IPS-18c (cell line): ENCODE results near the gene FRA10AC1.

Experiments used
- H3K4me3 ChIP-seq: 2 replicates; pipeline ENCODE4 v1.7.0; 2013; ENCODE audit warnings: low read depth, mild to moderate bottlenecking, low read length, moderate library complexity; ENCODE audit not compliant: insufficient read depth
- H3K9me3 ChIP-seq: one replicate; pipeline ENCODE4 v1.6.1; 2013; ENCODE audit warnings: mild to moderate bottlenecking, low read length, moderate library complexity; ENCODE audit not compliant: control insufficient read depth, insufficient read depth

Gene FRA10AC1

DNA sequence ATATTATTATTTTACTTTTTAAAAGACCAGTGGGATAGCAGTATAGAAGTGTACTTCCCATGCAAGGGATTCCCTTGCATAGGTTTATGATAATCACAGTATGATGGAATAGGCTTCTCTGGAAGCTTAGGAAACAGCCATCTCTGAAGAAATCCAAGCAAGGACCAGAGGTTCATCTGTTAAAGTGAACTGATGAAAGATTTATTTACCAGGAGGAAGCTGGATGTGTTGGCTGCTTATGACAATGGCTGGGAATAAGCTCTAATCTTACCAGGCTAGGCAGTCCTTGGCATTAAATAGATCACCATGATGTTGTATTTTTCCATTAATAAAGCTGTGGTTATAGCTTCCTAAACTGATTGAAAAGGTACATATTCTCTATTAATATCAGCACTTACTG, 32.0 kb downstream of the FRA10AC1 start:
- H3K4me3 ChIP-seq, result no peak overlapping the region
- no peaks in the 10 kb centered on the region for H3K9me3 ChIP-seq

DNA sequence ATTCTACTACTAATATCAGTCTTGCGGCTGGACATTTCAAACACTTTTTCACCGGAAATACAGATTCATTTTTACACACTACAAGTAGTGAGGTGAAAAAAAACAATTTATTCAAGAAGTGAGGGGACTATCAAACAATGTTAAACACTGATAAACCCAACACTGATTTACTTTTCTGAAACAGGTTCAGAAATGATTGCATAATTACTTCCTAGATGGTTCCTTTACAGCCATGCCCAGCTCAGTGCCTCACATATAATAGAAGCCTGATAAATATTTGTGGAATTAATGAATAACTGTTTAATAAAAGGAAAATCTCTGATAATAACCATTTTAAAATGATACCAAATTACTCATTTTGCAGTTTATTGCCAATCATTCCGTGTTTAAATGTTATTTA, 34.6 kb downstream of the FRA10AC1 start:
- Histone ChIP-seq H3K9me3 (no peaks in the 10 kb centered on the region), H3K4me3 (no peak overlapping the region)

DNA sequence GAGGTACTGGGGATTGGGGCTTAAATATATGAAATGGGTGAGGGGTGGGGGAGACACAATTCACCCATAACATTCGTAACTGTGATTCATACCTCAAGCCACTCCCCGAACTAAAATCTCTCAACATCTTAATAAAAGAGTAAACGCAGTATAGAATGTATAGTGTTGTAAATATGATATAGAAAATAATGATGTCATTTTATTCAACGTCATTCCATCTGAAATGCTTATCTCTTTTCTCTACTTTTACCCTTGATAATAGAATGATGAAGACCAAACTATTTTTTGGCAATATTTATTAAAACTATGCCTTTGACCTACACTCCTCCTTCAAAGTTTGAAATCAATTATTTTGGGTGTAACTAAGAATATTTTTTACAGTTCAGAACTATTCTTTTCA, 36.4 kb downstream of the FRA10AC1 start:
- Histone ChIP-seq H3K9me3 (no peaks in the 10 kb centered on the region), H3K4me3 (no peak overlapping the region)

DNA sequence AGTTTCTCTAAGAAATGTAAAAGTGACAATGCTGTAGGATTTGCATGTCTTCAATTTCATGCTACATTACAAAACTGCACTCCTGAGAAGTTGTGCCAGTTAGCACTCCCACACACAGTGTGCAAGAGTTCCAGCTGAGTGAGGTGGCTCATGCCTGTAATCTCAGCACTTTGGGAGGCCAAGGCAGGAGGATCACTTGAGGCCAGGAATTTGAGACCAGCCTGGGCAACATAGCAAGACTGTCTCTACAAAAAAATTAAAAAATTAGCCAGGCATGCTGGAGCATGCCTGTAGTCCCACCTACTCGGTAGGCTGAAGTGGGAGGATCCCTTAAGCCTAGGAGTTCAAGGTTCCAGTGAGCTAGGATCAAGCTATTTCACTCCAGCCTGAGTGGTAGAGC, 44.6 kb downstream of the FRA10AC1 start:
- H3K9me3 ChIP-seq, result no peaks in the 10 kb centered on the region
- no peak overlapping the region for H3K4me3 ChIP-seq

DNA sequence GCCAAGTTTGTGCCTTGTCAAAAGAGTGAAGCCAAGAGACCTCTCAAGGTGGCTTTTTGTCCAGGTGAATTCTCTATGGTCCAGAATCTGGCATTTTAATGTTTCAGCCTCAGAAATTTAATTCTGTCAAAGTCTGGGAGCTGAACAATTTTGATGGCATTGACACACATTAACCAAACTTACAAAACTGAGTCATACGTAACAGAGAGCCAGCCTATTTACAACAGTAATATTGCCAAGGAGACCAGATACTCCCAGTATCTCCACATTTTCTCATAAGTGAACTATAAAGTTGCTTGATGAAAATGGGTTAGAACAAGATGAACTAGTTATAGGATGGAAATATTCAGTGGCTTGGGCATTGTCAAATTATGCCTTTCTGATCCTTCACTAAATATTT, 46.2 kb downstream of the FRA10AC1 start:
- Histone ChIP-seq H3K9me3 (no peaks in the 10 kb centered on the region), H3K4me3 (no peak overlapping the region)

- H3K4me3 ChIP-seq, result no peak overlapping the region
- H3K9me3 ChIP-seq, result no peaks in the 10 kb centered on the region
Measured at GRCh38 chr10:93654201-93654600, 48.2 kb downstream of the FRA10AC1 start.

GRCh38 chr10:93652857-93653256, 49.5 kb downstream of the FRA10AC1 start:
- H3K9me3 ChIP-seq, result no peaks in the 10 kb centered on the region
- no peak overlapping the region for H3K4me3 ChIP-seq

- no peak overlapping the region for H3K4me3 ChIP-seq
Measured at GRCh38 chr10:93639791-93640190, 62.6 kb downstream of the FRA10AC1 start.

GRCh38 chr10:93630625-93631557, 71.5 kb downstream of the FRA10AC1 start:
- Histone ChIP-seq H3K4me3 (no peak overlapping the region), H3K9me3 (no peaks in the 10 kb centered on the region)

More at GRCh38 chr10:93639791-93640190, 62.6 kb downstream of the FRA10AC1 start:
- H3K9me3 ChIP-seq, result no peaks in the 10 kb centered on the region

DNA sequence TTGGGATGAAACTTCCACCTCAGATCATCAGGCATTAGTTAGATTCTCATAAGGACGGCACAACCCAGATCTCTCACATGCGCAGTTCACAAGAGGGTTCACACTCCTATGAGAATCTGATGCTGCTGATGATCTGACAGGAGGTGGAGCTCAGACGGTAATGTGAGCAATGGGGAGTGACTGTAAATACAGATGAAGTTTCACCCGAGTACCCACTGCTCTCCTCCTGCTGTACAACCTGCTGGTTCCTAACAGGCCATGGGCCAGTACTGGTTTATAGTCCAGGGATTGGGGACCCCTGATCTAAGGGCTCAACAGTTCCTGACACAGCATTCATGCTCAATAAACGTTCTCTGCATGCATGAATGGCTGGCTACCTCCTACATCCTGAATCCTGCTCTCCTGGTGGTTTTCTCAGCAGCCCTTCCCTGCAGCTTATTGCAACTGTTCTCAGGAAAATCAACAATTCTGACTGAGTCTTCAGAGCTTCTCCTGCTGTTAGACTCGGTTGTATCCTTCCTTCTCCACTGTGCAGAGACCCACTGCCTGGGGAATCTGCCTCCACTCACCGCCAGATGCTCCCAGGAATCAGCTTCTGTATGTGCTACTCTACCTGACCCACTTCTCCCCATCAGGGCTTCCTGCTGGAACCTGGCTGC, 72.6 kb downstream of the FRA10AC1 start:
- H3K9me3 ChIP-seq, result no peaks in the 10 kb centered on the region

DNA sequence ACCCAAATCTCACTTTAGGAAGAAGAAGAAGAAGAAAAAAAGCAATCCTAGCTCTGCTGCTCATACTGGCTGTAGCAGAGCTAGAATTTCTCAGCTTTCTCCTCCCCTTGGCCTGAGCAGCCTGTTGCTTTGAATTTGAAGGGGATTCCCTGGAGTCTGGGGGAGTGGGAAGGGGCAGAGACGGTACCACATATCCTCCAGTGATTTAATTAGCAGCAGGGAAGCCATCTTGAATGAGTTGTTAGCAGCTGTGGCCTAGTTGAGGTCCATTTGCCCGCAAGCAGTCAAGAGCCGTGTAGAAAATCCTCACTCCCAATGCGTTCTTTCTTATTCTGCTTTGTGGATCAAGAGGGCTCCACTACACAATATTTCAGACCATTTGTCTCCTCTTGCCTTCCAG, 73.5 kb downstream of the FRA10AC1 start:
- no peak overlapping the region for H3K4me3 ChIP-seq
- H3K9me3 ChIP-seq, result no peaks in the 10 kb centered on the region

More for the DNA sequence above, 72.6 kb downstream of the FRA10AC1 start:
- no peak overlapping the region for H3K4me3 ChIP-seq

GRCh38 chr10:93622942-93623341, 79.5 kb downstream of the FRA10AC1 start:
- Histone ChIP-seq H3K4me3 (no peak overlapping the region), H3K9me3 (no peaks in the 10 kb centered on the region)

DNA sequence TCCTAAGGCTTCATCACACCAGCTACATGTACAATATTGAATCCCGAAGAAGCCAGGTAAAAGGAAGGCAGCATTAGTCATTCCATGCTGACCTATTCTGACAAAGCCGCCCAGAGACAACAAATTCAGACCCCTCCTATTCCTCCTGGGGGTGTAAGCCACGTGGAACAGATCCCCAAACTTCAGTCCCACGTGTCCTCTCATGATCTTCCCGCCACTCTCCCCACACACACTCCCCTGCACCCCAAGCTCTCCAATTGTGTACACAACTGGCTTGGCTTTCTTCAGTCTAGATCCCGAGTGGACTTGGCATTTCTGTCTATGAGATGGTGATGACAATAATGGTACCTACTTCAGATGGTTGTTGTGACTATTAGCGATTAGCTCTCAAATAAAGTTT, 81.5 kb downstream of the FRA10AC1 start:
- no peaks in the 10 kb centered on the region for H3K9me3 ChIP-seq

More for the DNA sequence above, 81.5 kb downstream of the FRA10AC1 start:
- no peak overlapping the region for H3K4me3 ChIP-seq
